Brain microvascular endothelial cell (primary cell): ENCODE results near the gene LRRC15.

Source experiments
- DNase-seq: peaks from one replicate; pipeline ENCODE4 v3.0.0-alpha.2; 2020
- H3K27ac ChIP-seq: fragments of 250-450 bp; sonication (Bioruptor Pico); 2 replicates; pipeline ENCODE4 v1.5.1; 2020; ENCODE audit warnings: mild to moderate bottlenecking, moderate library complexity
- H3K27me3 ChIP-seq: fragments of 250-450 bp; sonication (Bioruptor Pico); replicated peaks from 2 replicates; pipeline ENCODE4 v1.5.1; 2020; ENCODE audit warnings: mild to moderate bottlenecking
- H3K36me3 ChIP-seq: fragments of 250-450 bp; sonication (Bioruptor Pico); replicated peaks from 2 replicates; pipeline ENCODE4 v1.5.1; 2020; ENCODE audit warnings: mild to moderate bottlenecking
- H3K4me3 ChIP-seq: 2 replicates; pipeline ENCODE4 v1.5.1; 2011; ENCODE audit warnings: low read depth, mild to moderate bottlenecking, control low read depth, low read length, moderate library complexity
- CTCF ChIP-seq: IDR thresholded peaks from 2 replicates; pipeline ENCODE4 v1.5.1; 2011; ENCODE audit warnings: low read depth, mild to moderate bottlenecking, moderate library complexity, low read length, control low read depth, inconsistent platforms; ENCODE audit errors: missing control alignments
- in situ Hi-C: cut with HindIII; loops from 2 replicates; pipeline ENCODE4 v1.10.0; 2017; ENCODE audit warnings: low sequenced_read_pairs, low pct_ligation_motif_present

The LRRC15 gene

GRCh38 chr3:194343561-194343893 lies 26.0 kb downstream of the LRRC15 start:
- in situ Hi-C loops: no loop called here
- no peak for TF ChIP-seq CTCF
- H3K4me3 ChIP-seq: no peak overlapping the region
- no peak overlapping the region for H3K27ac ChIP-seq
- no peaks in the 10 kb centered on the region for H3K36me3 ChIP-seq
- no peak for DNase-seq
- H3K27me3 ChIP-seq: peaks cover 8% of the 10 kb centered on the region

- no peak overlapping the region for H3K4me3 ChIP-seq
- no peak overlapping the region for H3K27ac ChIP-seq
- peaks cover 8% of the 10 kb centered on the region for H3K27me3 ChIP-seq
- in situ Hi-C loops: no loop called here
- DNase-seq: no peak
- no peaks in the 10 kb centered on the region for H3K36me3 ChIP-seq
- TF ChIP-seq CTCF: no peak
These were observed 26.5 kb downstream of the LRRC15 start for GRCh38 chr3:194342861-194343560.

- Histone ChIP-seq H3K27ac (no peak overlapping the region), H3K27me3 (peaks cover 5% of the 10 kb centered on the region), H3K4me3 (no peak overlapping the region), H3K36me3 (no peaks in the 10 kb centered on the region)
- no peak for TF ChIP-seq CTCF
- in situ Hi-C loops: no loop called here
- no peak for DNase-seq
These were observed 28.7 kb downstream of the LRRC15 start for GRCh38 chr3:194340757-194341400.

- Histone ChIP-seq H3K27me3 (peaks cover 5% of the 10 kb centered on the region), H3K4me3 (no peak overlapping the region), H3K36me3 (no peaks in the 10 kb centered on the region), H3K27ac (no peak overlapping the region)
- TF ChIP-seq CTCF: no peak
- DNase-seq: no peak
- in situ Hi-C loops: no loop called here
These were observed 29.7 kb downstream of the LRRC15 start for GRCh38 chr3:194339840-194340239.

DNA sequence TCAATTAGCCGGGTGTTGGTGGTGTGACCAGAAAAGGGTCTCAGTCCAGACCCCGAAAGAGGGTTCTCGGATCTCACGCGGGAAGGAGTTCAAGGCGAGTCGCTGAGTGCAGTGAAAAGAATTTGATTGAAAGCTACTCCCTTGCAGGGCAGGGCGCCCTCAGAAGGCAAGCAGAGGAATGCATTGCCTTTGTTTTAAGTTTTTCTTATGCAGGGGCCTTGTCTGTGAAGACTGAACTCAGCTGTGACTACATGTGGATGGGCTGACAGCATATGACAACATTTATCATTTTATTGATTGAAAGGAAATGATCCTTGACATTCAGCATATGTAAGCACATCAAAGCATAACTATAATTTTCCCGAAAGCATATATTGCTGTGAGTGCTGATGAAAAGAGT lies 30.2 kb downstream of the LRRC15 start:
- DNase-seq: no peak
- H3K27me3 ChIP-seq: peaks cover 5% of the 10 kb centered on the region
- peak; percentile 46 for TF ChIP-seq CTCF
- H3K4me3 ChIP-seq: no peak overlapping the region
- no peaks in the 10 kb centered on the region for H3K36me3 ChIP-seq
- no peak overlapping the region for H3K27ac ChIP-seq
- in situ Hi-C loops: no loop called here
